ENCODE data around the gene TAF11L13.

The TAF11L13 gene

DNA sequence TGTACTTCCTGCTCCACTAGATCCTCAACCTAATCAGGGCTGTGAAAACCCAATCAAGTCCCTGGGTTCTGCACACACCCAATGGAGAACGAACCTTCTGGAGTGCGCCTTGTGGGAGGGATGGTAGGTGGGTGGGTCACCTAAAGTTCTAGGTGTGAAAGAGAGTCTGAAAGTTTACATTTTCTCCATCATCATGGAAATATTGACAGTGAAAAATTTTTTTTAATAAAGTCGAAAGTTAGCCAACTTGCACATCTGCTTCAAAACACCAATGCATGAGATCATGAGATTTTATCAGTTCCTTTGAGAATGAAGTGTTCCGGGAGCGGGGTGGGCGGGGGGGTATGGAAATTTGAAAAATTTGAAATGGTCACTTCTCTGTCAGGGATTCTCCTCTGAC lies 24.0 kb downstream of the TAF11L13 start:
- no peak for TF ChIP-seq JUND (IDR thresholded peaks at IDR 0.05; ENCODE audit: low read depth)
- no peak for DNase-seq (ENCODE audit: low read depth in 1 of 2, low spot score in 1 of 2)
- in situ Hi-C loops (cut with HindIII; ENCODE audit: low pct_unique_long_range_greater_than_20kb, low sequenced_read_pairs), result no loop called here

DNA sequence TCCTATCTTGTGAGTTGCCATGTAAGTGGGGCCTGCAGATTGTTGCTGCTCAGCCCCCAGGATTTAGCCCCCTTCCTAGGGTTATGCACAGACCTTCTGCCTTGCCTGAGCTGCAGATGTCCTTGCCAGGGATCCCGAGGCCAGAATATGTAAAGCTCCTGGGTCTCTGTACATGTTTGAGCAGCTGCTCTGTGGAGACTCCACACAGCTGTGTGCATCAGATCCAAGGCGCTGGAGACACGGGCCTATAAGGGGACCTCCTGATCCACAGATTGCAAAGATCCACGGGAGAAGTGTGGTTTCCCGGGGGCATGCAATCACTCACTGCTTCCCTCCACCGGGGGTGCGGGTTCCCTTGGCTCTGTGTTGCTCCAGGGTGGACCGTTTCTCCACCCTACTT lies 31.3 kb downstream of the TAF11L13 start:
- DNase-seq (ENCODE audit: low read depth in 1 of 2, low spot score in 1 of 2), result no peak
- in situ Hi-C loops (cut with HindIII; ENCODE audit: low pct_unique_long_range_greater_than_20kb, low sequenced_read_pairs), result no loop called here
- no peak for TF ChIP-seq JUND (IDR thresholded peaks at IDR 0.05; ENCODE audit: low read depth)

GRCh38 chr5:17665836-17666235 lies 33.9 kb downstream of the TAF11L13 start:
- no peak for DNase-seq (ENCODE audit: low read depth in 1 of 2, low spot score in 1 of 2)
- in situ Hi-C loops (cut with HindIII; ENCODE audit: low pct_unique_long_range_greater_than_20kb, low sequenced_read_pairs), result no loop called here
- no peak for TF ChIP-seq JUND (IDR thresholded peaks at IDR 0.05; ENCODE audit: low read depth)

- no peak for DNase-seq (ENCODE audit: low read depth in 1 of 2, low spot score in 1 of 2)
- in situ Hi-C loops (cut with HindIII; ENCODE audit: low pct_unique_long_range_greater_than_20kb, low sequenced_read_pairs), result no loop called here
- TF ChIP-seq JUND (IDR thresholded peaks at IDR 0.05; ENCODE audit: low read depth), result no peak
These were observed 34.9 kb downstream of the TAF11L13 start for GRCh38 chr5:17666726-17667235.

GRCh38 chr5:17670353-17670752 lies 38.5 kb downstream of the TAF11L13 start:
- no peak for DNase-seq (ENCODE audit: low read depth in 1 of 2, low spot score in 1 of 2)
- no peak for TF ChIP-seq JUND (IDR thresholded peaks at IDR 0.05; ENCODE audit: low read depth)
- in situ Hi-C loops (cut with HindIII; ENCODE audit: low pct_unique_long_range_greater_than_20kb, low sequenced_read_pairs), result no loop called here

DNA sequence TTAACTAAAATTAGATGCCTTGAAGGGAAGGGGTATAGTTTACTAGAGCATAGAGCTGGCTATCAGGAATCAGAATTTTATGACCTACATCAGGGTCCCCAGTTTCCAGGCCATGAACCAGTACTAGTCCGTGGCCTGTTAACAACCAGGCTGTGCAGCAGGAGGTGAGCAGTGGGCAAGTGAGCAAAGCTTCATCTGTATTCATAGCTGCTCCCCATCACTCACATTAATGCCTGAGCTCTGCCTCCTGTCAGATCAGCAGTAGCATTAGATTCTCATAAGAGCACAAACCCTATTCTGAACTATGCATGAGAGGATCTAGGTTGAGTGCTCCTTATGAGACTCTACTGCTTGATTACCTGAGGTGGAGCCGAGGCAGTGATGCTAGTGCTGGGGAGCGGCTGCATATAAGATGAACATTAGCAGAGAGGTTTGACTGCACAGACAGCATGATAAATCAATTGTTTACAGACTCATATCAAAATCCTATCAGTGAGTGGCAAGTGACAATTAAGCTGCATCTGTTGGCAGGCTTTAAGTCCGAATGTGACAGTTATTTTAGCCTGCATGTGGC lies 47.0 kb downstream of the TAF11L13 start:
- no peak for TF ChIP-seq JUND (IDR thresholded peaks at IDR 0.05; ENCODE audit: low read depth)
- DNase-seq (ENCODE audit: low read depth in 1 of 2, low spot score in 1 of 2), result no peak
- in situ Hi-C loops (cut with HindIII; ENCODE audit: low pct_unique_long_range_greater_than_20kb, low sequenced_read_pairs), result no loop called here

GRCh38 chr5:17679597-17680203 lies 47.8 kb downstream of the TAF11L13 start:
- DNase-seq (ENCODE audit: low read depth in 1 of 2, low spot score in 1 of 2), result no peak
- TF ChIP-seq JUND (IDR thresholded peaks at IDR 0.05; ENCODE audit: low read depth), result no peak

GRCh38 chr5:17680737-17681136 lies 48.8 kb downstream of the TAF11L13 start:
- in situ Hi-C loops (cut with HindIII; ENCODE audit: low pct_unique_long_range_greater_than_20kb, low sequenced_read_pairs), result no loop called here
- no peak for TF ChIP-seq JUND (IDR thresholded peaks at IDR 0.05; ENCODE audit: low read depth)
- DNase-seq (ENCODE audit: low read depth in 1 of 2, low spot score in 1 of 2), result no peak

More at GRCh38 chr5:17679597-17680203, 47.8 kb downstream of the TAF11L13 start:
- in situ Hi-C loops (cut with HindIII; ENCODE audit: low pct_unique_long_range_greater_than_20kb, low sequenced_read_pairs), result no loop called here
